SK-N-MC (cell line): ENCODE measurements around the gene AGRN.

Experiments used
- EZH2 ChIP-seq: fragments of 200-600 bp; sonication (generic); IDR thresholded peaks from one replicate; pipeline ENCODE4 v1.6.1; 2017; ENCODE audit warnings: antibody characterized with exemption
- POLR2AphosphoS5 ChIP-seq: IDR thresholded peaks from 2 replicates; pipeline ENCODE4 v1.6.1; 2012; ENCODE audit warnings: mild to moderate bottlenecking, low read depth, low read length, borderline replicate concordance

GRCh38 chr1:1004420-1004779 lies 15.5 kb upstream of the AGRN start:
- TF ChIP-seq EZH2 (no peak), POLR2AphosphoS5 (no peak)
